Measurements from ENCODE around the gene RUBCN.

Gene RUBCN

DNA sequence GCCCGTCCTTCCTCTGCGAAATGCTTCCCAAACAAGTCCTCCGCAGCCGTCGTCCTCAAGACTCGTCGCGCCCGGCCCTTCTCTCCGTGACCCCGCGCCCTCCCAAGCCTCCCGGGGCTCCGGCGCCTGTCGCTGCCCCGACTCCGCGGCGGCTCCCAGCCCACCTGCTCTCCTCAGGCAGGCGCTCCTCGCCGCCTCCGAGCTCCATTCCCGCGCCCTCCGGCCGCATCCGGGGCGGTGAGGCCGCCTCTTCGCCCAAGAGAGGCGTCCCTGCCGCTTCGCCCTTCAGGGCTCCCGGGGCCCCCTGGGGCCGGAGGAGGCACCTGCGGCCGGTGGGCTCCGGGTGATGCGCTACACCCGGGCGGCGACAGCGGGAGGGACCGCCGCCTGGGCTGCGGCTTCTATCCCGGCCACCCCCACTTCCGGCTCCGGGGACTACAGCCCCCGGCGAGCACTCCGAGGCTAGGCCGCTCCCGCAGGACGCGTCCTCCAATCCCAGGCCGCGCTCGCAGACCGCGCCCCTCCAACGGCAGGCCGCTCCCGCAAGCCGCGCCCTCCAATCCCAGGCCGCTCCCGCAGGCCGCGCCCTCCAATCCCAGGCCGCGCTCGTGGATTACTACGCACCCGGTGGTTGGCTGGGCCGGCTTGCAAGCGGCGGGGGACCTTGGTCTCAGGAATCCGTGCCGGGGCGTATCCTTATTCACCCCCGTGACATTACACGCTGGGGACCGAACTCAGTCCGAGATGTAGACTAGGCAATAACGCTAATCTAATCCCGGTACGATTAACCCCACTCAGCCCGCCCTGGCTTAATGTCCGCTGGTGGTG is at the start of gene RUBCN:
Gene RUBCN (minus strand): TSS at position 414 of the 828 bp plus-strand sequence. CDS start 185 bp downstream, at position 229.
- peak; percentile 90 to 92 for DNase-seq (ENCODE audit: low read depth in 2 of 2)

DNA sequence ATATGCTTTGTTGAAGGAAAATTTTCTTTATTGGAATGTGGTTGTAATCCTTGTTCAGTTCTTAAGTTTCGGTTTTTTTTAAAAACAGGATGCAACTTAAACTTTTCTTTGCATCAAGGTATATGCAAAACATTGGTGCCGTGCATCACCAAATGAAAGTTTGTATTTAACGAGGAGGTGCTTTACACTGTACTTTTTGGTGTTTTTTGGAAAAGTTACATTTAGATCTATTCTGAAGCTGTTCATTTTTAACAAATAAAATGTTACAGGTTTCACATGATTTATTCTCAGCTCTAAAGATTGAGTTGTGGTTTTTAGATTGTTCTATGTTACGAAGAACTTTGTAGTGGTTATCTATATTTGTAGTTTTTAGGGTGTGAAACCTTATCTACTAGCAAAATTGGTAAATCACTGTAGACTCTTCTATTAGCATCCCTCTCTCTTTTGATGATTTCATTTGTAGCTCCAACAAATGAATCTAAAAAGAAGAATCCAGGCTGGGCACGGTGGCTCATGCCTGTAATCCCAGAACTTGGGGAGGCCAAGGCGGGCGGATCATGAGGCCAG is 47.4 kb upstream of the RUBCN start:
- DNase-seq (ENCODE audit: low read depth in 2 of 2), result no peak

DNA sequence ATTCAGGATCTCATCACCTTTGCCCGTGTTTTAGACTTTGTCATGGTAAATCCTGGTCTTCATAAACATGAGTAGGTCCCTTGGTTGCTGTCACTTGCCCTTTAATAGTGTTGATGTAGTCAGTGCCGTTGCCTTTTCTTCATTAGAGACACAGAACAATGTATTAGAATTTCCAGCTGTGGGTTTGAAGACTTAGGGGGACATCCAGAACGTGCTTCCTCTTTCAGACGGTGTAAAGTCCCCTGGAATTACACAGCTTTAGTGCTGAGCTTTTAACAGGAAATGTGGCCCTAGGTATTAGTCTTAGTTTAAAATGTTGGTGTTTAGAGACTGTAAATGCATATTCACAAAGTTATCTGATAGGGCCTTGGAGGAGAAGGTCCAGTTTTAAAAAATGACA is 45.5 kb upstream of the RUBCN start:
- no peak for DNase-seq (ENCODE audit: low read depth in 2 of 2)

GRCh38 chr3:197775317-197775716 is 38.6 kb upstream of the RUBCN start:
- DNase-seq (ENCODE audit: low read depth in 2 of 2), result no peak

DNA sequence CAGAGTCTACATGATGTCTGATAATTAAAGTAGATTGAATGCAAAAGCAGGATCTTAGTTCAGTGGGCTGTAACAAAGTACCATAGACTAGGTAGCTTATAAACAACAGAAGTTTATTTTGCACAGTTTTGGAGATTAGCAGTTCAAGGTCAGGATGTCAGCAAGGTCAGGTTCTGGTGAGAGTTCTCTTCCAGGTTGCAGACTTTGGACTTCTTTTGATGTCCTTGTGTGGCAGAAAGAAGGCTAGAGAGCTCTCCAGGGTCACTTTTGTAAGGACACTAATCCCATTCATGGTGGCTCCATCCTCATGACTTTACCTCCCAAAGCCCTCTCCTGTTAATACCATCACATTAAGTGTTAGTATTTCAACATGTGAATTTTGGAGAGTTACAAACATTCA is 25.1 kb upstream of the RUBCN start:
- DNase-seq (ENCODE audit: low read depth in 2 of 2), result no peak

DNA sequence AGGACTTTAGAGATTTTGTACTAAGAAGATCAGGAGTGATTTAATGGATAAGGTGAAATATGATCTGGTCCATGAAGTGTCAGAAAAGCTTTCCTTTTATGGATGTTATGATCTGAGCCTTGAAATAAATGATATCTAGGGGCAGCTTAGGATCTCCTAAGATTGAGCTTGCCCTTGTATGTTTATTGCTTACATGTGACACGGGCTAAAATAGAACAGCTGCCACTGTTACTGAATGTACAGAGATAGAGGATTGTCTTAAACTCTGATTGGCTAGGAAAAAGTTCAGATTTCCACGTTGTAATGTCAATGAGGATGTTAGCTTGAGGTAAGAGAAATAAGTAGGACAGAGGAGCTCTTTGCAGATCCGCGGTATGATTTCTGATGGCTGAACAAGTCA is 21.8 kb upstream of the RUBCN start:
- DNase-seq (ENCODE audit: low read depth in 2 of 2), result no peak

DNA sequence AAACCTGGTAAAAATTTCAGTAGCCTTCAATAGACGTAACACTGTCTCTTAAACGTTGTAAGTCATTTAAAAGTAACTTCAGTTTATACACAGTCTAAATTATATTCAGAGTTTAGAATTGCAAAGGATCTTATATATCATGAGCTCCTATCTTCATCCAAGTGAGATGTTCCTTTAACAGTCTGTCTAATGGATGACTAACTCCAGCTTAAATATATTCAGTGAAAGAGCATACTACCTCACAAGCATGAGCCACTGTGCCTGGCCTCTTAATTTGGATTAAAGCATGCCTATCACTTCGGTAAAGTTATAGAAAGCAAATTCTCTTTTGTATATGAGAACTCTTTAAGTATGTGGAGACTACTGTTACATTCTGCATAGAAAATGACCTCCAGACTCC is 20.0 kb upstream of the RUBCN start:
- no peak for DNase-seq (ENCODE audit: low read depth in 2 of 2)

DNA sequence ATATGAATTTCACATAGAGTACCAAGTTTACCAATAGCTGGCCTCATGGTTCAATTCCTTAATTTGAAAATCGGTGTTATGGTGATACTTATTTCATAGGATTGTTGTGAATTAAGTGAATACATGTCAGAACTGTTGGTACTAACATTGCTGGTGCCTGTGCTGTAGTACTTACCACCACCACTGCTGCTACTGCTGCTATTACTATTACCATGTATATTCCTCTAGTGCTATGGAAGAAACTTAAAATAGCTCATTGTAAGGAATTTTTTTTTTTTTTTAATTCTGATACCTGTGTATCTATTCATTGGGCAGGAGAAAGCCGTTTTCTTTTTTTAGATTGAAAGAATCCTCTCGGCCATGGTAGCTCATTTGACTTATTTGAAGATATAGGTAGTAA is 16.6 kb upstream of the RUBCN start:
- DNase-seq (ENCODE audit: low read depth in 2 of 2), result no peak

DNA sequence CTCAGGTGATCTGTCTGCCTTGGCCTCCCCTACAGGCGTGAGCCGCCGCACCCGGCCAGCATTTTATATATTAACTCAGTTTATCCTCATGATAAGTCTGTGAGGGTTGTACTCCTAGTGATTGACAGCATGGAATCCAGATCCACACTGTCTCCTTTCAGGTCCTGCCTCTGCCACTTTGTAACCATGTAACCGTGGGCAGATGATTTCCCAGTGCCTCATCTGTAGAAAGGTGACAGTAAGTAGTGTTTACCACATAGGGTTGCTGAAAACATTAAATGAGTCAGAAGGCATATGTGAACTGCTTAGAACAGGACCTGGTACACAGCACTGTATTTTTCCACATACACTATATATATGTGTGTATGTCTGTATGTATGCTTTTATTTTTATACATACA is 15.4 kb upstream of the RUBCN start:
- no peak for DNase-seq (ENCODE audit: low read depth in 2 of 2)

DNA sequence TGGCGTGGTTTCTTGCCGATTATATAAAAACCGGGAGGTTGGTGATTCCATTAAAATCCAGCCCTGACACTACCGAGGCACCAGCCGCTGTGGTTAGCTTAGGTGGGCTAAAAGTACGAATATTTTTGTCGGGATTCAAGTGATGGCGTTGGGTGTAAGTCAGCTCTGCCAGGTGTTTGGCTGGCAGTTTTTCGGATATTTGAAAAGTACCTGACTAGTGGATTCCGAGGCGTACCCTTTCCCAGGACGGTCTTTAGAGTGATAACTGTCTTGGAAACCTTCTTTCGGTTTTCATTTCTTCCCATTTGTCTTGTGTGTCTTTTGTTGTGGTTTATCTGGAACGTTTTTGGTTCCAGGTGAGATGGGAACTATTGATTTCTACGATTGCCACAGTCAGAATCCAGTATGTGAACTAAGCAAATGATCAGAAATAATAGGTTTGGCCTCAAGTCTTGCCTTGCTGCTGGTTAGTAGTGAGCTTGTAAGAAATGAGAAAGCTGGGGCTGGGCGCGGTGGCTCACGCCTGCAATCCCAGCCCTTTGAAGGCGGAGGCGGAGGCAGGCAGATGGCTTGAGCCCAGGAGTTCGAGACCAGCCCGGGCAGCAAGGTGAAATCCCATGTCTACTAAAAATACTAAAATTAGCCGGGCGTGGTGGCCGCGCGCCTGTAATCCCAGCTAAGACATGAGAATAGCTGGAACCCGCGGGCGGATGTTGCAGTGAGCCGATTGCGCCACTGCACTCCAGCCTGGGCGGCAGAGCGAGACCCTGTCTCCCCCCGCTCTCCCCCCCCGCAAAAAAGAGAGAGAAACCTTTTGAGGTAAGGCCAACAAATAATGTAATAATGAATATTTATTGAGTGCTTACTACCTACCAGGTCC is 14.4 kb upstream of the RUBCN start:
- DNase-seq (ENCODE audit: low read depth in 2 of 2), result peak; percentile 16 to 26

DNA sequence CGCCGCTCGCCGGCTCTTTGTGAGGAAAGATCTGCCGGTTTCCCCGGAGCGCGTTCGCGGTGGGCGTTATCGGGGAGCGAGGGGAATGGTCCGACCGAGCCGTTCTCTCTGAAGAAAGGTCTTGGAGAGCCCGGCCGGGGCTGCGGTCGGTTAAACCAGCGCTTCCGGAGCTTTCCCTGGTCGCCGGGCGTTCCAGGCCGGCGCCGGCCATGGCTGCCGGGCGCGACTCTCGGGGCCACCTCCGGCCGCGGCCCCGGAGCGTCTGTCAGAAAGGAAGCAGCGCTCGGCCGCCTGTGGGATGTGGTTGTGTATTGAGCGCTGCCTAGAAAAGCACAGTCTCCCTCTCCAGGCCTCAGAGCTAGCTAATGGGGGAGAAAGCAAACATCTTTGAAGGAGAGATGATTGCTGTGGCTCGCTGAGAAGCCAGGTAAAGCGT is 13.7 kb upstream of the RUBCN start:
- peak; percentile 31 to 59 for DNase-seq (ENCODE audit: low read depth in 2 of 2)

- peak; percentile 78 to 83 for DNase-seq (ENCODE audit: low read depth in 2 of 2)
Measured at GRCh38 chr3:197749601-197750395, 13.1 kb upstream of the RUBCN start, which contains the start of gene FYTTD1. Gene FYTTD1, plus strand, starts transcription at chr3:197749883. Its CDS starts 89 bp downstream, at chr3:197749972.

DNA sequence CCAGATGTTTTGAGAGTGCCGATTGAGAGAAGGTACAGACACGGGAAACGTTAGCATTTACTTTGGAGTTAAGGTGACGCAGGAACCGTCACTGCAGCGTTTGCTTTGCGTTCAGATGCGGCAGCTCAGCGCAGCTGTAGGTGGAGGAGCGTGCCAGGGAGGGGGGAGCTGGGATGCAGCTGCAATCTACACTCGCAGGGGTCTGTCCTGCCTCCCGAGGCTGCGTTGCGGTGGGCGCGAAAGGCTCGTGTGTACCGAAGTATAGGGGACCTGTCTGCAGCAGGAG is 12.6 kb upstream of the RUBCN start:
- peak in 1 of 2 donors; percentile 30 for DNase-seq (ENCODE audit: low read depth in 2 of 2)

DNA sequence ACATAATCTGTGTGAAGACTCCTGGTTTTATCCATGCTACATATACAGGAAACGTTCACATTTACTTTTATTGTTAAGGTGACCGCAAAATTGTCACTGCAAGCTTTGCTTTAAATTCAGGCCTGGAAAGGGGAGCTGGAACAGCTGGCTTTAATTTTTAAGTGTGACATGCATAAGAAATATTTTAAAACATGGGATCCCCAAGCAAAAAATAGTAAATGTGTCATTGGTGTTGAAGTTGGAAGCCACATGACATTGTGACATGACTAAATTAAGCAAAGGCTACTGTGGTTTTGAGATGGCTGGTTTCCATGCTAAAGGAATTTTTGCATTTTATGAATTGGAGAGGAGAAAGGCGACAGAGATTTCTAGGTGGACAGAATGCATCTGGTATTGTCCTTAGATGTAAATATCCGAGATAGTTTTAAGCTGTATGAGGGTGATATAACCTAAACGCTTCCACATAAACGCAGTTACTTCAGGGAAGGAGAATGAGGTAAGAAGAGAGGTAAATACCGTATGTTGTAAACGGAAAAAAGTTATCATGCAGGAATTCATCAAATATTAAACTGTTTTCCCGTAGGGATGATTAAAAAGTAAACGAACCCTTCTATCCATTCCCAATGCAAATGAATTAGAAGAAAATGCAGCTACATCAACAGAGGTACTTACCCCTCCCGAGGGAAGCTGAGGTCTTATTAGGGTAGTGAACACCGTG is 12.1 kb upstream of the RUBCN start:
- no peak for DNase-seq (ENCODE audit: low read depth in 2 of 2)

- no peak for DNase-seq (ENCODE audit: low read depth in 2 of 2)
Measured at GRCh38 chr3:197746801-197747237, 10.1 kb upstream of the RUBCN start.

GRCh38 chr3:197746209-197746608 is 9.5 kb upstream of the RUBCN start:
- DNase-seq (ENCODE audit: low read depth in 2 of 2), result no peak

- DNase-seq (ENCODE audit: low read depth in 2 of 2), result no peak
Measured at GRCh38 chr3:197742787-197743186, 6.1 kb upstream of the RUBCN start.

- DNase-seq (ENCODE audit: low read depth in 2 of 2), result no peak
Measured at GRCh38 chr3:197737749-197738462, 1.2 kb upstream of the RUBCN start.

DNA sequence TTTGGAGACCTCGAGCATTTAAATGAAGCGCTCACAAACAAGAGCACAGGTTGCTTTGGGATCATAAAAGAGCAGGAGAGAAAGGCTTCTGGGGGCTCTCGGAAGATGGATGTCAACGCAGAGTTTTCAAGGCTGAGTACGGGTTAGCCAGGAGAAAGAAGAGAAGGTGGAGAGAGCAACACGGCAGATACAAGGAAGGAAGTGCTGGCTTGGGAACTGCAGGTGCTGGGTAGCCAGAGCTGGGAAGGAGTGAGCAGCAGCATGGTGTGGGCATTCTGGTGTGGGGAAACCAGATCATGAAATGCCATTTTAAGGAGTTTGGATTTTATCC is 580 bp upstream of the RUBCN start:
- DNase-seq (ENCODE audit: low read depth in 2 of 2), result no peak

DNA sequence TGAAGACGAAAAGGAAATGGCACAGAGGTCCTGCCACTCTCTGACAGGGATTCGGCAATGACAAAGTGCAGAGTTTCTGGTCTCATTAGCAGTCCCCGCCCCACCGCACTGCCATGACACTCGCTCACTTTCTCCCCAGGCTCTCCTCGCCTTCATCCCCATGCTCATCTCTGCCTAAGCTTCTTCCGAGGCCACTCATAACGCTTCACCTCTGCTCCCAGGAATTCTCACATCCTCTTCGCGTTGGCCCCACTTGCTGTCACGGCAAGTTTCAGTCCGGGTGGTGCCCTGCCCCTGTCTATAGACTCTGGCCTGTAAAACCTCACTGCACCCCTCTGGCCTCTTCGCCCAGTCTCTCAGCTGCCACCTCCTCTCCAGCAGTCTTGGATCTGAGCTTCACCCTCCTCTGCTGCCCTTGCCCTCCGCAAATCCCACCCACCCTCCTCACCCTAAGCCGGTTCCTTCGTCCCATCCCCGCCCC is 654 bp downstream of the RUBCN start:
- peak; percentile 26 to 43 for DNase-seq (ENCODE audit: low read depth in 2 of 2)

Data from stimulated activated CD8-positive, alpha-beta memory T cell treated with anti-CD3 and anti-CD28 coated beads, Interleukin-2, amount 100 ng/mL, for 48 hours (primary cell).